Activated CD4-positive, alpha-beta memory T cell treated with anti-CD3 and anti-CD28 coated beads for 36 hours (primary cell): Measurements from ENCODE around the gene GLRA2. TPM values are rescaled to one million over a fixed set of nuclear protein-coding genes. Genes with fewer than 3 reads are reported as not detected.
A peak's percentile ranks its signal among the peaks of the same experiment; 100 is the strongest.

Source experiments
- CTCF ChIA-PET: fragments of 350-600 bp; sonication (Branson Sonifier 250); formaldehyde crosslinking; loops from one replicate; lab custom pipeline; 2021; ENCODE audit warnings: antibody characterized with exemption, inconsistent platforms; lab: Charles Lee
- POLR2A ChIA-PET: fragments of 350-600 bp; sonication (Branson Sonifier 250); formaldehyde crosslinking; loops from one replicate; lab custom pipeline; 2021; ENCODE audit warnings: antibody characterized with exemption; lab: Charles Lee
- DNase-seq: peaks from one replicate; pipeline ENCODE4 v3.0.0-alpha.2; 2020
- H3K27ac Mint-ChIP-seq: one replicate; pipeline ENCODE4 v1.8.0; 2021; ENCODE audit warnings: mixed read lengths
- H3K27me3 Mint-ChIP-seq: one replicate; pipeline ENCODE4 v1.8.0; 2021; ENCODE audit warnings: mixed read lengths
- H3K36me3 Mint-ChIP-seq: one replicate; pipeline ENCODE4 v1.8.0; 2021; ENCODE audit warnings: mixed read lengths
- H3K4me1 Mint-ChIP-seq: one replicate; pipeline ENCODE4 v1.8.0; 2021; ENCODE audit warnings: low read depth, mixed read lengths
- H3K4me3 Mint-ChIP-seq: one replicate; pipeline ENCODE4 v1.8.0; 2021; ENCODE audit warnings: mild to moderate bottlenecking, mixed read lengths
- H3K9me3 Mint-ChIP-seq: one replicate; pipeline ENCODE4 v1.8.0; 2021; ENCODE audit warnings: mixed read lengths
- intact Hi-C: fragments of 100-400 bp; cut with micrococcal nuclease; formaldehyde crosslinking; loops from one replicate; pipeline ENCODE4 v1.15.1; 2023
- total RNA-seq, 2 experiments: library from RNA; stranded (reverse); gene quantifications; one replicate each; pipeline ENCODE4 v1.2.3, GENCODE V29; 2021

GLRA2 gene
- total RNA-seq = not detected

DNA sequence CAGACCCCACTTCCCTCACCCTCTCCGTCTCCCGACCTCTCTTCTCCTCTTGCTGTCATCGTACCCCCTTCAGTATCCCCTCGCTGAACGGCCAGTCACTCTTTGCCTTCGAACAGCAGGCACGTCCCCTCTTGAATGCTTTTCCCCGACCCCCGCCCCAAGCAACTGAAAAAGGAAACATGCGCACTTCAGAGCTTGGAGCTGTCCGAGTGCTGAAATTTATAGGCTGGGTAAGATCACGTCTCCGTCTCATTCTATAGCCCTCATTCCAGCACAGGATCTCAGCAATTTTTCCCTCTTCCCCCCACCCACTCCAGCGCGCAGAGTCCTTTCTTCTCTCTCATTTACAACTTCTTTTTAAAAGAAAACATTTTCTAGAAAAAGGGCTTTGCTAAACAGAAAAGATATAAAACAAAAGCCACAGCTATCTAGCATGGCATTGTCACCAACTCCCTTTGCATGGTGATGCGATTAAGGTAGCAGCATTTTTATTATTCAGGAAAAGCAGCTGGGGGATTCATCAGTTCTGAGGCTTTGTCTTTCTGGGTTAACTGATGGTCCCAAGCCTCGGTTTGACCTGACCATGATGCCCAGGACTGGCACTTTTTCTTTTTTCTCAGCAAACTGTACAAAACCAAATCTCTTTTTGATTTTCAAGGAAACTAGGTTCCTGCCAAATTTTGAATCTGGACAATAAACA lies at the start of gene GLRA2:
Gene GLRA2 (plus strand): TSS at position 247 of the 700 bp plus-strand sequence. CDS start 522 bp downstream, outside the sequence.
- DNase-seq = peak; percentile 11
- peaks cover 2% of the 10 kb centered on the region for H3K27me3 Mint-ChIP-seq
- peak within 1 kb of the TSS; percentile 29 for H3K4me3 Mint-ChIP-seq

DNA sequence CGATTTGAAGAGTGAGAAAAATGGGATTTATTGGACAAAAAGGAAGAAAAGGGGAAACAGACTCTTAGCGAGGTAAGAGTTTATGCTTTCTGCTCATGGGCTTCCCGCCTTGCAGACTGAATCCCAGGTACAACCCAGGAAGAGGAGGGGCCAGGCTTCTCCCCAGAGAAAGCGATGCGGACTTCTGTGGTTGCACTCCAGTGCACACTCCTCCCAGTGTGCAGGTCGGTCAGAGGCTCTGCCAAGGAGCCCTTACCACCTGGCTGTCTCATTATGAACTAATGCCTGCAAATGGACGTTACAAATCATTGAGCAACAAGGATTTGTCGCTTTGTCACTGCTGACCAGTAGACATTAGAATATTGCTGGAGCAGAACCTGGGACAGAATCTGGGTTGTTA lies 39.9 kb upstream of the GLRA2 start:
- Mint-ChIP-seq H3K36me3 (no peaks in the 10 kb centered on the region), H3K4me1 (peaks cover 6% of the 10 kb centered on the region), H3K9me3 (no peaks in the 10 kb centered on the region), H3K27me3 (no peaks in the 10 kb centered on the region), H3K4me3 (no peak overlapping the region), H3K27ac (no peak overlapping the region)
- no peak for DNase-seq
- ChIA-PET POLR2A (no interaction called here), CTCF (no interaction called here)
- intact Hi-C loops = no loop called here

More for the DNA sequence above, at the start of gene GLRA2:
- Mint-ChIP-seq H3K36me3 (no peaks in the 10 kb centered on the region), H3K9me3 (no peaks in the 10 kb centered on the region), H3K27ac (no peak within 1 kb of the TSS), H3K4me1 (peaks cover 4% of the 10 kb centered on the region)
- ChIA-PET CTCF (interaction anchor here (0.6 to 1.2 kb wide), 3 partner anchors 468 to 613 kb away, joined by 3 to 4 read pairs (median 4); no protein-coding TSS in a partner anchor), POLR2A (no interaction called here)
- intact Hi-C loops = loop anchor here (5.0 to 10.0 kb wide), 3 partner anchors 487 to 915 kb away; no protein-coding TSS in a partner anchor

DNA sequence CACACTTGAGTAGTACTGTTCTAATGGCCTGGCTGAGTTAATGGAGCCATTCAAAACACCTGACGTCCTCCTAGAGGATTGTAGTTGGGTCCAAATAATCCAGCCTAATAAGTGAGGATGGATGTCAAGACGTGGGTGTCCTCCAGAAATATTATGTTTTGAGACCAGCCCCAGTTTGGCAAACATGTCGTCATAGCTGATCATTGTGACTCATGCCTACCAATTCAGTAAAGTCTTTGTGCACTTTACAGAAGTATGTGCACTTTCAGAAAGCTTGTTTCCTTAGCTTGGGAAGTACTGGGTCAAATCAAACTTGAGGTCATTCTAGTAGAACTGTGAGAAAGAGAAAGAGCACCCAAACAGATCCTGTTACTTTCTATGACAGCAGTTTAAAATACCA lies 37.6 kb upstream of the GLRA2 start:
- intact Hi-C loops = loop anchor here (10.0 kb wide), 1 partner anchor 663 kb away; no protein-coding TSS in a partner anchor
- no peak overlapping the region for H3K27ac Mint-ChIP-seq
- H3K27me3 Mint-ChIP-seq = no peaks in the 10 kb centered on the region
- no peak for DNase-seq
- no peaks in the 10 kb centered on the region for H3K36me3 Mint-ChIP-seq
- no peak overlapping the region for H3K4me3 Mint-ChIP-seq
- H3K9me3 Mint-ChIP-seq = no peaks in the 10 kb centered on the region
- ChIA-PET CTCF (no interaction called here), POLR2A (no interaction called here)
- H3K4me1 Mint-ChIP-seq = peaks cover 6% of the 10 kb centered on the region

DNA sequence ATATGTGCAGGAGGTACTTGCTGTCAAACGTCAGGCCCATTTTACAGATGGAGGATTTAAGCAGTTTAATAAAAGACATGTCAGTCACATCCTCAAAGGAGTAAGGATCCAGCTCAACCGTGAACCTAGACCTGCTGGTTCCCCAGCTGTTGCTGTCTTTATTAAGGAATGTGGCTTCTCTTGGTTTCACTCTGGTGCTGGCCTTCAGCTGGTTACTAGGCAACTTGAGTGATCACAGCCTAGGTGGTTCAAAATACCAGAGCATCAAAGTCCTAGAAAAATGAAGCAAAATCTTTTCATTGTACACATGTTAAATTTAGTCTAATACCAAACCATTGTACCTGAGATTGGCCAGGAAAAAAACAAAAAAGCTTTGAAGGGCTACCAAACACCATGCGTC lies 32.7 kb upstream of the GLRA2 start:
- no peaks in the 10 kb centered on the region for H3K36me3 Mint-ChIP-seq
- H3K27me3 Mint-ChIP-seq = no peaks in the 10 kb centered on the region
- peaks cover 18% of the 10 kb centered on the region for H3K4me1 Mint-ChIP-seq
- no peaks in the 10 kb centered on the region for H3K9me3 Mint-ChIP-seq
- CTCF ChIA-PET = no interaction called here
- intact Hi-C loops = loop anchor here (5.0 to 10.0 kb wide), 2 partner anchors 469 to 658 kb away; partner anchors contain the start of gene GEMIN8
- no peak overlapping the region for H3K27ac Mint-ChIP-seq
- POLR2A ChIA-PET = no interaction called here
- DNase-seq = no peak
- no peak overlapping the region for H3K4me3 Mint-ChIP-seq

DNA sequence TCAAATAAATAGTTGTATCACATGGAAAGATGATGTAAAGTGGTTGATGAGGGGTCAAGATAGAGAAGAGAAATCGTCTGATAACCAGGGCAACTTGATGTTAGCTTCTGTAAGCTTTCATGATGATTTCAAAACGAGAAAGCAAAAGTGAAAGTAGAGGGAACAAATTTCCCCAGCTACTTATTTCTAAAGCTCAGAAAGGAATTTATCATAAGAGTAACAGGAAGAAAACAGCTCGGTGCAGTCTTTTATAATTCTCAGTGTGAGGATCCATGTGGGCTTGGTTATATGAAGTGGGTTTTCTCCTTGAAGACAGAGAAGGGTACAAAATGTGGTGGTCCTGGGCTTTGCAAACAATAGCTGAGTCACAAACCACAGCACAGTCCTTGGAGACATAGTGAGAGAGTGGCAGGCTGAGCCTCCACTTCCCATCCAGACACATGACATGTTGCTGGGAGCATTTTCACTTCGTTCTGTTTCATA lies 32.1 kb upstream of the GLRA2 start:
- H3K27ac Mint-ChIP-seq = peak overlapping the region; percentile 83
- H3K27me3 Mint-ChIP-seq = no peaks in the 10 kb centered on the region
- peaks cover 18% of the 10 kb centered on the region for H3K4me1 Mint-ChIP-seq
- intact Hi-C loops = loop anchor here (5.0 to 10.0 kb wide), 2 partner anchors 470 to 658 kb away; partner anchors contain the start of gene GEMIN8
- CTCF ChIA-PET = no interaction called here
- peak; percentile 17 for DNase-seq
- H3K36me3 Mint-ChIP-seq = no peaks in the 10 kb centered on the region
- peak overlapping the region; percentile 71 for H3K4me3 Mint-ChIP-seq
- no peaks in the 10 kb centered on the region for H3K9me3 Mint-ChIP-seq
- POLR2A ChIA-PET = no interaction called here

DNA sequence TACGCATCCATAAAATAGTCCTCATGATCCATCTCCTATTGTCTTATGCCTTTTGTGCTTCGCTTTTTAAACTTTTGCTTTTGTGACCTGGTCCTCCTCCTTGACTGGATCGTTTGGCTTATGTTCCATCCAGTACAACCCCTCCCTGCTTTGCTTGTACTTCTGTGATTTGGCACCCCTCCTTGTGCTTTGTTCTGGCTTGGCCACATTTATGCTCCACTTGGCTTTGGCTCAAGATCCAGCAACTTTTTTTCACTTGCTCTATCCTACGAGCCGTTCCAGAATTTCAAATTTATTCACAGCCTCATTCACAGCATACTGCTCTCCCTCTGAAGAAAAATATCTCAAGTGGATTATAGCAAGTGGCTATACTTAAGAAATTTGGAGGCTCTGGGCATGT lies 28.0 kb upstream of the GLRA2 start:
- intact Hi-C loops = no loop called here
- H3K4me3 Mint-ChIP-seq = no peak overlapping the region
- H3K27ac Mint-ChIP-seq = no peak overlapping the region
- no peaks in the 10 kb centered on the region for H3K9me3 Mint-ChIP-seq
- H3K27me3 Mint-ChIP-seq = no peaks in the 10 kb centered on the region
- peaks cover 18% of the 10 kb centered on the region for H3K4me1 Mint-ChIP-seq
- ChIA-PET POLR2A (no interaction called here), CTCF (no interaction called here)
- no peak for DNase-seq
- H3K36me3 Mint-ChIP-seq = no peaks in the 10 kb centered on the region

DNA sequence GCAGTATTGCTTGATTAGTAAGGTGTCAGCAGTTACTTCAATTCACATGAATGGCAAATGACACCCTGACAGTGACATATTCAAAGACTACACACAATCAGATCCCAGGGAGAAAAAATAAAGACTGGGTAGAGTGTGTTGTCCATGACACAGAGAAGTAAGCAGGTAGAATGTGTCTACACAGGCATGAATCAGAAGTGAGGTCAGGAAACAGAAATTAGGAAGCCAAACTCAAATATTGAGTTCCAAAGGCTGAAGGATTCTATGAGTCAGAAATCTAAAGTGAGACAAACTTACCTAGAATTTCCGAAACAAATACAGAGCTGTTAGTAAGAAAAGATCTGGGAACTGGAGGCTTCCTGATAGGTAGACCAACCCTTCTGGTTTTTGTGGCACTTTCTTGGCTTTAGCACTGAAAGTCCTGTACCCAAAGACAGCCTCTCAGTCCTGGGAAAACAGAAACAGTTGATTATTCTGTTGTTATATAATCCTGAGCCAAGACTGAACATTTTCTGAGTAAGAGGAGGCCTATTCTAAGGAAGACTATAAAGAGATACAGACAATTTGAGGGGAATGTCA lies 24.3 kb upstream of the GLRA2 start:
- H3K27me3 Mint-ChIP-seq = peaks cover 1% of the 10 kb centered on the region
- intact Hi-C loops = no loop called here
- ChIA-PET POLR2A (no interaction called here), CTCF (no interaction called here)
- H3K4me1 Mint-ChIP-seq = no peaks in the 10 kb centered on the region
- H3K9me3 Mint-ChIP-seq = no peaks in the 10 kb centered on the region
- no peak overlapping the region for H3K4me3 Mint-ChIP-seq
- no peak overlapping the region for H3K27ac Mint-ChIP-seq
- DNase-seq = no peak
- H3K36me3 Mint-ChIP-seq = no peaks in the 10 kb centered on the region

DNA sequence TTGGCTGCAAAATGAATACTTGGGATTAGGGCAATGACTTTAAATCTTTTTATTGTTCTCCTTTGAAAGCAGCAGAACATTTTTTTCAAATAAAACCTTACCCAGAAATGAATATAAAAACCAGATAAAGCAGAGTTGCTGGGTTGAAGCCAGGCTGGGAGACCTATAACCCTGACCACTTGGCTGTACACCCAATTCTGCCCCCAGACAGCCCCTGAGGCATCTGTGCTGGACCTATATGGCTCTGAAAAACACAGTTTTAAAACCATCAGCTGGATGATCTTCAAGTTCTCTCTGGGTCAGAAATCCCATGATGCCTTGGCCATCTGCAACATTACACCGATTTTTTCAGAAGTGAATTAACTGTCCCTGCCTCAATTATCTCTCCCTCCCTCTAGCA lies 23.7 kb upstream of the GLRA2 start:
- DNase-seq = no peak
- ChIA-PET CTCF (no interaction called here), POLR2A (no interaction called here)
- Mint-ChIP-seq H3K4me1 (no peaks in the 10 kb centered on the region), H3K36me3 (no peaks in the 10 kb centered on the region), H3K27me3 (peaks cover 1% of the 10 kb centered on the region), H3K9me3 (no peaks in the 10 kb centered on the region), H3K4me3 (no peak overlapping the region), H3K27ac (no peak overlapping the region)
- intact Hi-C loops = no loop called here

DNA sequence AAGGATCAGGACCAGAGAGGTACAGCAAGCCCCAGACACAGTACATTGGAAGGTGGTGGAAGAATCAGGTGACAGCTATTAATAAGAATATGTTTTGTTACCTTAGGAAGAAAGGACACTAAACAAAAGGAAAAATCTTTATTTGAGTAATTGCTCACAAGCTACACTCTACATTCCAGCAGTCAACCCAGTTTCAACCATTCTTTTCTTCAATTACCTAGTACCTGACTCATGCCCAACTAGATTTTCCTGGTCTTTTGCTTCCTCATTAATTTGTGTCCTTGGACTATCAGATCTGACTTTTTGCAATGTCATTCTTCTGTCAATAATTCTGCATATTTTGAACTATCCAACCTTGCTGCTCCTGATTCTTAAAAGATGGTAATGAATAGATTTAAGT lies 22.5 kb upstream of the GLRA2 start:
- CTCF ChIA-PET = no interaction called here
- intact Hi-C loops = no loop called here
- Mint-ChIP-seq H3K9me3 (no peaks in the 10 kb centered on the region), H3K4me1 (no peaks in the 10 kb centered on the region), H3K27ac (no peak overlapping the region), H3K27me3 (peaks cover 1% of the 10 kb centered on the region), H3K4me3 (no peak overlapping the region), H3K36me3 (no peaks in the 10 kb centered on the region)
- POLR2A ChIA-PET = no interaction called here
- DNase-seq = no peak

DNA sequence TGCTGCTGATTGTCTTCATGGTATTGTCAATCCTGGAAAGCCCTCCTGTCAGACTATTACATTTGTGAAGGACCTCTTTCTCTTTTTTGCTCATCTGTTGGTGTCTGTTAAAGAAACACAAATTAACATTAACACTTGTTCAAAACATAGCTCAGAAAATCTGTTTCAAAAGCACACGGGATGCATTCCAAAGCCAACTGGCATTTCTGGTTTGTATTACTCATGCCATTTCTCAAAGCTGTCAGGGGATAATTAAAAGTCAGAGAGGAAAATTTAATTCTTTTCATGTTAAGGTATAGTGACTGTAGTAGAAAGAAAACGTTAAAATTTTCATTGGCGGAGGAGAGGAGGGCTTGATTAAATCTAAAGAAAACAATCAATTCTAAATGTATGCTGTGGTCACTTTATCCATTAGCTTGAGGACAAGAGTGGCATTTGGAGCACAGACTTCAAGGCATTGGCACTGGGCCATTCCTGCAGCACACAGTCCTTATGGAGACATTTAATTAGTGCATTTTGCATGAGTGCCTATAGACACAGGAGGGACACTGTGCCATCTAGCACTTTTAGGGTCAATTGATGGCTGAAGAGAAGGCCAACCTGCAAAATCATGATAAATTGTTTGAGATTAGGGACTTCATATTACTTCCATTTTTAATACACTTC lies 21.2 kb upstream of the GLRA2 start:
- POLR2A ChIA-PET = no interaction called here
- DNase-seq = no peak
- Mint-ChIP-seq H3K36me3 (no peaks in the 10 kb centered on the region), H3K9me3 (peaks cover 4% of the 10 kb centered on the region), H3K27ac (no peak overlapping the region), H3K27me3 (peaks cover 4% of the 10 kb centered on the region), H3K4me3 (no peak overlapping the region), H3K4me1 (no peaks in the 10 kb centered on the region)
- CTCF ChIA-PET = no interaction called here
- intact Hi-C loops = no loop called here

DNA sequence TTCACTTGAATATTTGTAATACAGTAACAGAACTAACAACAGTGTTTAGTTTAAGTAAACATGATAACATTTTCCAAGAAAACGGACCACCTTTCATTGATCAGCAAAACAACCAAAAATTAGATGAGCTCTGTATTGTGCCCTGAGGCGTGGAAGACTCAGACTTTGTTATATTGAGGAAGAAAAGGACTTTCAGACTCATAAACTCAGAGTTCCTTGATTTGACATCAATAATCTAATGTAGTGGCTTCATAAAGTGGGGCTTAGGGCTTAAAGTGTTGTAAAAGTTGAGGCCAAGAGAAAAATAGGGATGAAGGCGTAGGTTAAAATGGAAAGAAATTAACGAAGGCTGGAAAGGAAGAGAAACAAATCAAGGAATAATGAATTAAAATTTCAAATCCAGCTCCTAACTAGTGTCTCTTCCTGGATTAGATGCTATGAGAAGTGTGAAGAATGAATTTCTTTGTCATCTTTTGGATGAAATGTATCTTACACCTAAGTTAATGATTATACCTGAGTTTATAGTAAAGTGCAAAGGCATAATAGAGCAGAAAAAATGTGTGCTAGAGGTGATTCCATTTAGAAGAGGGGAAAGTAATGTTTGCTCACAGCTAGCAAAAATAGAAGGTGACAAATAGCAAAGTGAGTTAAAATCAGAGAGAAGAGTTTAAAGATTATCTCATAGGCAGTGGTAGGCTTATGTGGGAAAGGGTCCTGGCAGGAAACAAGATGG lies 19.8 kb upstream of the GLRA2 start:
- Mint-ChIP-seq H3K27me3 (peaks cover 4% of the 10 kb centered on the region), H3K36me3 (no peaks in the 10 kb centered on the region), H3K27ac (no peak overlapping the region), H3K4me3 (no peak overlapping the region), H3K9me3 (peaks cover 4% of the 10 kb centered on the region), H3K4me1 (no peaks in the 10 kb centered on the region)
- intact Hi-C loops = no loop called here
- no peak for DNase-seq
- POLR2A ChIA-PET = no interaction called here
- CTCF ChIA-PET = no interaction called here
